NCI-H82 (cell line): ENCODE data around the gene ZDHHC11.
"Not testable (repeated sequence)": the region's sequence is repeated elsewhere in the genome, so short reads cannot be mapped to it uniquely, and the experiment has no call there.

ENCODE experiments used
- DNase-seq: peaks from one replicate; lab custom pipeline; 2025; lab: John Stamatoyannopoulos, UW

ZDHHC11 gene

GRCh38 chr5:775961-776861, 74.6 kb downstream of the ZDHHC11 start:
- DNase-seq: no peak

- DNase-seq: not testable (repeated sequence)
These were observed 75.2 kb downstream of the ZDHHC11 start for GRCh38 chr5:775595-775960.

GRCh38 chr5:774854-775505, 75.8 kb downstream of the ZDHHC11 start:
- DNase-seq: not testable (repeated sequence)

GRCh38 chr5:774304-774703, 76.5 kb downstream of the ZDHHC11 start:
- not testable (repeated sequence) for DNase-seq

- DNase-seq: no peak
These were observed 77.1 kb downstream of the ZDHHC11 start for GRCh38 chr5:773517-774264.

- DNase-seq: not testable (repeated sequence)
These were observed 77.9 kb downstream of the ZDHHC11 start for GRCh38 chr5:772931-773330.

- DNase-seq: not testable (repeated sequence)
These were observed 78.3 kb downstream of the ZDHHC11 start for GRCh38 chr5:772547-772890.

- DNase-seq: not testable (repeated sequence)
These were observed 78.8 kb downstream of the ZDHHC11 start for GRCh38 chr5:771841-772546.

GRCh38 chr5:771087-771781, 79.6 kb downstream of the ZDHHC11 start:
- DNase-seq: not testable (repeated sequence)

GRCh38 chr5:770585-770984, 80.2 kb downstream of the ZDHHC11 start:
- not testable (repeated sequence) for DNase-seq

- DNase-seq: not testable (repeated sequence)
These were observed 81.2 kb downstream of the ZDHHC11 start for GRCh38 chr5:769485-770145.

GRCh38 chr5:766666-767431, 83.9 kb downstream of the ZDHHC11 start:
- DNase-seq: no peak

- no peak for DNase-seq
These were observed 84.7 kb downstream of the ZDHHC11 start for GRCh38 chr5:765948-766631.

GRCh38 chr5:763998-764781, 86.6 kb downstream of the ZDHHC11 start:
- DNase-seq: no peak

GRCh38 chr5:763397-763796, 87.4 kb downstream of the ZDHHC11 start:
- DNase-seq: no peak

GRCh38 chr5:762996-763395, 87.8 kb downstream of the ZDHHC11 start:
- not testable (repeated sequence) for DNase-seq

- DNase-seq: no peak
These were observed 88.7 kb downstream of the ZDHHC11 start for GRCh38 chr5:761854-762710.
